ENCODE measurements around the gene GUCA2B. TPM values are rescaled to one million over a fixed set of nuclear protein-coding genes. Genes with fewer than 3 reads are reported as not detected.
A peak's percentile ranks its signal among the peaks of the same experiment; 100 is the strongest.

Gene GUCA2B
- total and polyA plus RNA-seq, 4 donors: 1.2 to 78.5 TPM; not detected in 2

DNA sequence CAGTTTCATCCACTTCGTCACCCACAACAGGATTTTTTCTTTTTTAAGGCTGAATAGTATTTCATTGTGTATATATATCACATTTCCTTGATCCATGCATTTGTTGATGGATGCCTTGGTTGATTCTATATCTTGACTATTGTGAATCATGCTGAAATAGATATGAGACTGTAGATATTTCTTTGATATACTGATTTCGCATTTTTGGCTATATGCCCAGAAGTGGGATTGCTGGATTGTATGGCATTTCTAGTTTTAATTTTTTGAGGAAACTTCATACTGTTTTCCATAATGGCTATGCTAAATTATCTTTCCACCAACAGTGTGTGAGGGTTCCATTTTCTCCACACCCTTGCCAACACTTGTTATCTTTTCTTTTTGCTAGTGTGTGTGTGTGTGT, 5.0 kb downstream of the GUCA2B start:
- intact Hi-C loops (cut with DNase I): no loop called here
- WGBS, 2 donors: 36 to 43% methylated on average over 2 of the region's 2 CpGs
- no peak for DNase-seq
- Histone ChIP-seq H3K9me3 (ENCODE audit: control insufficient read depth, low read length) (peaks cover 4% of the 10 kb centered on the region), H3K27me3 (ENCODE audit: control insufficient read depth in 1 of 2, insufficient read depth in 2 of 2, low read length in 1 of 2) (no peaks in the 10 kb centered on the region), H3K27ac (ENCODE audit: low read depth in 1 of 2, low read length in 2 of 2) (no peak overlapping the region), H3K36me3 (ENCODE audit: control insufficient read depth in 1 of 2, insufficient read depth in 2 of 2, low read length in 1 of 2) (no peaks in the 10 kb centered on the region), H3K4me1 (ENCODE audit: control insufficient read depth in 1 of 2, insufficient read depth in 2 of 2, low read length in 2 of 2) (no peaks in the 10 kb centered on the region), H3K4me3 (ENCODE audit: low read length in 2 of 2) (no peak overlapping the region)
- ATAC-seq (ENCODE audit: low FRiP score): no peak

DNA sequence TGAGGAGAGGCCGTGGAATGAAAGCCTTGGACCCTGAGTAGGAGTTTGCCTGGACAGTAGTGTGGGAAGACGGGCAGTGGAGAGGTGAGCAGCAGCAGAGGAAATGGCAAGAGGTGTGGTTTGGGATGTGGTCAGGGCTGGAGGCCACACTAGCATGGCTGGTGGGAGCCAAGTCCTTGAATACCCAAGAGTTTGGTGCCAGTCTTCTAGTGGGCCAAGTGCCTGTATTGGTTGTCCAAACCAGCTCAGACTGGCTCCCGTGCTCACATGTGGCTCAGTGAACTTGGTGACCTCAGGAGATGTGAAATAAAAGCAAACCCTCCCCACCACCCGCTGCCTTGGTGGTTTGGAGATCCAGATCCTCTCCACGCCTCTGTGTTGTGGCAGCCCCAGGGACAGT, 9.0 kb downstream of the GUCA2B start:
- WGBS, 2 donors: 83 to 85% methylated on average over 5 of the region's 5 CpGs
- ATAC-seq (ENCODE audit: low FRiP score): no peak
- no peaks in the 10 kb centered on the region for H3K27me3 ChIP-seq (ENCODE audit: control insufficient read depth in 1 of 2, insufficient read depth in 2 of 2, low read length in 1 of 2)
- no peaks in the 10 kb centered on the region for H3K36me3 ChIP-seq (ENCODE audit: control insufficient read depth in 1 of 2, insufficient read depth in 2 of 2, low read length in 1 of 2)
- no peak overlapping the region for H3K27ac ChIP-seq (ENCODE audit: low read depth in 1 of 2, low read length in 2 of 2)
- H3K4me1 ChIP-seq (ENCODE audit: control insufficient read depth in 1 of 2, insufficient read depth in 2 of 2, low read length in 2 of 2): no peaks in the 10 kb centered on the region
- intact Hi-C loops (cut with DNase I): no loop called here
- no peak for DNase-seq
- no peak overlapping the region for H3K4me3 ChIP-seq (ENCODE audit: low read length in 2 of 2)
- H3K9me3 ChIP-seq (ENCODE audit: control insufficient read depth, low read length): peaks cover 4% of the 10 kb centered on the region

DNA sequence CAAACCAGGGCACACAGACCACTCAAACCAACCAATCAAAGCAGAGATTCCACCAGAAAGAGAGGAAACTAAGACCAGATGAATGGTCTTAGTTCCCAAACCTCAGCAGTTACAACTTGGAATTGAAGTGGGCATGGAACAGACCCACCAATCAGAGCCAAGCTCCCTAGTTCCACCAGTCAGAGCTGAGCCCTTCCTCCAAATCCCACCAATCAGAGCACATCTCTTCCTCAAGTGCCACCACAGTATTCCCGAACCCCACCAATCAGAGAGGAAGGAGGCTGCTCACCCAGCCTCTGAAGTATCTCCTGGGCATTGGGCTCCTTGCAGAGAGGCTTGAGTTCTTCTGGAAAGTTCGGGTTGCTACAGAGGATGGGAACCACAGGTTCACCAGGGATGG, 9.9 kb downstream of the GUCA2B start:
- Histone ChIP-seq H3K27me3 (ENCODE audit: control insufficient read depth in 1 of 2, insufficient read depth in 2 of 2, low read length in 1 of 2) (no peaks in the 10 kb centered on the region), H3K27ac (ENCODE audit: low read depth in 1 of 2, low read length in 2 of 2) (no peak overlapping the region), H3K9me3 (ENCODE audit: control insufficient read depth, low read length) (peaks cover 4% of the 10 kb centered on the region), H3K36me3 (ENCODE audit: control insufficient read depth in 1 of 2, insufficient read depth in 2 of 2, low read length in 1 of 2) (no peaks in the 10 kb centered on the region), H3K4me1 (ENCODE audit: control insufficient read depth in 1 of 2, insufficient read depth in 2 of 2, low read length in 2 of 2) (no peaks in the 10 kb centered on the region), H3K4me3 (ENCODE audit: low read length in 2 of 2) (no peak overlapping the region)
- WGBS, 2 donors: 90% methylated on average over 2 of the region's 2 CpGs
- no peak for ATAC-seq (ENCODE audit: low FRiP score)
- DNase-seq: no peak
- intact Hi-C loops (cut with DNase I): no loop called here

DNA sequence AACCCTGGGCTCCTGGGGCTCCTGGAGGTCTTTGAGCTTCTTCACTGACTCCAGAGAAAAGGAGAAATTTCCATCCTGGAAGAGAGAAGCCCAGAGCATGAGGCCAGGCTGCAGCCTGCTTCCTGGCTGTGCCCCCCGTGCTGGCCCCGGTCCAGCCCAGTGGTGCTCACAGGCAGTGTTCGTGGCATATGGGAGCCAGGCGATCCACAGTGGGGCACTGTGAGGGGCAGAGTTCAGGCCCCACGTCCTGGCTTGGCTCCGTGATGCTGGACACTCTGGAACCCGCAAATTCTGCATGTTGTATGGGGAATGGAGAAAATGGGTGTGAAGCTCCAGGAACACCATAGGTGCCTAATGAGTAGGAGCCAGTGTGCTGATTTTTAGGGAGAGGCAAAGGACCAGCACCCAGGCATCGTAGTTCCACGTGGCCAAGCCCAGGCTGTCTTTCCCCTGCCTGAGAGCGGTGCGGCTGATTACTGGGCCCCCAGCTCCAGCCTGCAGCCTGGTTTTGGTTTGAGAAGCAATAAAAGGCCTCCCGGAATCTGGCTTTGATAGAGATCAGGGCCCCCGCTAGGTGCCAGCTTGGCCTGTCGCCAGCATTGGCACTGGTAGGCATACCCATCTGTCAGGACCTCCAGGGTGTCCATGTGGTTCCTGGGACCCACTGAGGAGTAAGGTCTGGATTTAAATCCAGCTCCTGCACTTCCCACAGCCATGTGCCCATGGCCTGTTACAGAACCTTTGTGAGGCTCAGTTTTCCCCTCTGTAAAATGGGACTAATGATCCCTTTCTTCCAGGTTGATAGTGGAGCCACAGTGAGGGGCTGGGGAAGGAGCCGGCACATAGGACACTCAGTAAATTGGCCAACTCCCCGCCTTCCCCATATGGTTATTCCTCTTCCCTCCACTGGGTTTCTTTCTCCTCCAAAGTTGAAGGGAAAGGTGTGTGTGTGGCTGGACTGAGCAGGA, 10.6 kb downstream of the GUCA2B start:
- no peaks in the 10 kb centered on the region for H3K36me3 ChIP-seq (ENCODE audit: control insufficient read depth in 1 of 2, insufficient read depth in 2 of 2, low read length in 1 of 2)
- intact Hi-C loops (cut with DNase I): no loop called here
- H3K4me3 ChIP-seq (ENCODE audit: low read length in 2 of 2): no peak overlapping the region
- H3K27ac ChIP-seq (ENCODE audit: low read depth in 1 of 2, low read length in 2 of 2): no peak overlapping the region
- no peaks in the 10 kb centered on the region for H3K27me3 ChIP-seq (ENCODE audit: control insufficient read depth in 1 of 2, insufficient read depth in 2 of 2, low read length in 1 of 2)
- WGBS, 2 donors: 73 to 78% methylated on average over 16 of the region's 16 CpGs
- no peaks in the 10 kb centered on the region for H3K4me1 ChIP-seq (ENCODE audit: control insufficient read depth in 1 of 2, insufficient read depth in 2 of 2, low read length in 2 of 2)
- DNase-seq (no peak), ATAC-seq (ENCODE audit: low FRiP score) (no peak)
- peaks cover 4% of the 10 kb centered on the region for H3K9me3 ChIP-seq (ENCODE audit: control insufficient read depth, low read length)

DNA sequence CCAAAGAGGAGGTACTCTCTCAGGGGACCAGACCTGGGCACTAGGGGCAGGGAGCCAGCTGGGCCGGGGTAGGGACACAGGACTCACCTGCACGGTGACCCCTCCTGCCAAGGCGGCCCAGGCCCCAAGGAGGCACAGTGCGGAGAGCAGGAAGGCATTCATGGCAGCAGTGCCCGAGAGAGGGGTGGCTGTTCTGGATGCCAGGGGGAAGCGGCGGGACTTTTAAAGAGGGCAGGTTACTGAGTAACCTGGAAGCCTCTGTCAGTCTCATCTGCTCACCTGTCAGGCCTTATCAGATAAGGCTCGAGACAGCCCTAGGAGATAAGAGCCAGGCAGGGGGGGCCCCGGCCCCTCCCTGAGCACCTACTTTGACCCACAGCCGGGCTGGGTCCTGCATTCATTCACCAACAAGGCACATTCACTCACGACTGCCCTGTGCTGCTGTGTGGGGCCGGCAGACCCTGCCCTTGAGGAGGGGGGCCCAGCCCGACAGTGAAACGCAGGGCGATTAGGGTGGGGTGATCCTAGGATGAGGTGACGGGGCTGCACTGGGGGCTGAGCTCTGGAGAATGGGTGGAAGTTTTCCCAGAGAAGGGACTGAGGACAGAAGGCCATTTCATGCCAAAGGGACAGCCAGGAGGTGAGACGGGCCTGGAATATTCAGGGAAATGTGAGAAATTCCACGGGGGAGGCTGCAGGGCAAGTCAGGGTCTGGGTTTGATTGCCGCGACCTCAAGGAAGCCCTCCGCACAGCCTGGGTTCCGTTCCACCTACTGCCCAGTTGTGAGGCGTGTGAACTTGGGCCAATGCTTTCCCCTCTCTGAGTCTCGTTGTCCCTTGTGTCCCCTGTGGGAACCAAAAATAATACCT, 11.6 kb downstream of the GUCA2B start, which contains the start of gene GUCA2A:
Gene GUCA2A (minus strand): TSS at position 195 of the 870 bp plus-strand sequence. CDS start 33 bp downstream, at position 162.
- peak; percentile 4 for ATAC-seq (ENCODE audit: low FRiP score)
- Histone ChIP-seq H3K4me3 (ENCODE audit: low read length in 2 of 2) (no peak within 1 kb of the TSS), H3K4me1 (ENCODE audit: control insufficient read depth in 1 of 2, insufficient read depth in 2 of 2, low read length in 2 of 2) (no peaks in the 10 kb centered on the region), H3K27me3 (ENCODE audit: control insufficient read depth in 1 of 2, insufficient read depth in 2 of 2, low read length in 1 of 2) (no peaks in the 10 kb centered on the region), H3K9me3 (ENCODE audit: control insufficient read depth, low read length) (peaks cover 4% of the 10 kb centered on the region), H3K36me3 (ENCODE audit: control insufficient read depth in 1 of 2, insufficient read depth in 2 of 2, low read length in 1 of 2) (no peaks in the 10 kb centered on the region), H3K27ac (ENCODE audit: low read depth in 1 of 2, low read length in 2 of 2) (no peak within 1 kb of the TSS)
- intact Hi-C loops (cut with DNase I): no loop called here
- DNase-seq: peak; percentile 46 to 76
- WGBS, 2 donors: 85 to 88% methylated on average over 24 of the region's 24 CpGs

DNA sequence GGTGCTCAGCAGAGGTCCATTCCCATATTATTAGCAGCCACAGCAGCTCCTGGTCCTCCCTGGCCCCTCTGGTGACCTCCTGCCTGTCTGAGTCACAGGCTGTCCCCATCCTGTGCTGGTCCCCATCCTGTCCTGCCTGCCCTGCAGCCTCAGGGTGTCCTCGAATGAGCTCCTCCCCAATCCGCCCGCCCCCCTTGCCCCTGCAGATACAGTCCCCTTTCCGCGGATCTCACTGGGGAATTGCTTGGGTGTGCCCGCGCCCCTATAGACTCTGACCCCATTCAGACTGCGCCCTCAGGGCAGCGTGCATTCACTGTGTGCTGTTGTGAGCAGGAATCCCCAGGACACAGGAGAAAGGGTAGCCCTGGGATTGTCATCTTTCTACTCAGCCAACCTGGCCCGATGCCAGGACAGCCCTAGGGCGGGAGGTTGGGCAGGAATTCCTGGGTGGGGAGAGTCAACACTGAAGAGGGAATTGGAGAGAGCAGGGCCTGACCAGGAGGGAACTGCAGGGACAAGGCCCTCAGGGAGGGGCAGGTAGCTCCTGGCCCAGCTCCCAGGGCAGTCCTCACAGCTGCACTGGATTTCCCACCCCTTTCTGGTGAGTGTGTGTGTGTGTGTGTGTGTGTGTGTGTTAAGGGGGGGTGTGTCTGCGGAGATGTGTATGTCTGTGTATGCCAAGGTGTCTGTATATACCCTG, 12.5 kb downstream of the GUCA2B start:
- Histone ChIP-seq H3K4me1 (ENCODE audit: control insufficient read depth in 1 of 2, insufficient read depth in 2 of 2, low read length in 2 of 2) (no peaks in the 10 kb centered on the region), H3K36me3 (ENCODE audit: control insufficient read depth in 1 of 2, insufficient read depth in 2 of 2, low read length in 1 of 2) (no peaks in the 10 kb centered on the region), H3K4me3 (ENCODE audit: low read length in 2 of 2) (no peak overlapping the region), H3K9me3 (ENCODE audit: control insufficient read depth, low read length) (peaks cover 4% of the 10 kb centered on the region), H3K27ac (ENCODE audit: low read depth in 1 of 2, low read length in 2 of 2) (no peak overlapping the region), H3K27me3 (ENCODE audit: control insufficient read depth in 1 of 2, insufficient read depth in 2 of 2, low read length in 1 of 2) (no peaks in the 10 kb centered on the region)
- WGBS, 2 donors: 54 to 55% methylated on average over 12 of the region's 12 CpGs
- DNase-seq (peak; percentile 48 to 76), ATAC-seq (ENCODE audit: low FRiP score) (peak; percentile 17)
- intact Hi-C loops (cut with DNase I): no loop called here

DNA sequence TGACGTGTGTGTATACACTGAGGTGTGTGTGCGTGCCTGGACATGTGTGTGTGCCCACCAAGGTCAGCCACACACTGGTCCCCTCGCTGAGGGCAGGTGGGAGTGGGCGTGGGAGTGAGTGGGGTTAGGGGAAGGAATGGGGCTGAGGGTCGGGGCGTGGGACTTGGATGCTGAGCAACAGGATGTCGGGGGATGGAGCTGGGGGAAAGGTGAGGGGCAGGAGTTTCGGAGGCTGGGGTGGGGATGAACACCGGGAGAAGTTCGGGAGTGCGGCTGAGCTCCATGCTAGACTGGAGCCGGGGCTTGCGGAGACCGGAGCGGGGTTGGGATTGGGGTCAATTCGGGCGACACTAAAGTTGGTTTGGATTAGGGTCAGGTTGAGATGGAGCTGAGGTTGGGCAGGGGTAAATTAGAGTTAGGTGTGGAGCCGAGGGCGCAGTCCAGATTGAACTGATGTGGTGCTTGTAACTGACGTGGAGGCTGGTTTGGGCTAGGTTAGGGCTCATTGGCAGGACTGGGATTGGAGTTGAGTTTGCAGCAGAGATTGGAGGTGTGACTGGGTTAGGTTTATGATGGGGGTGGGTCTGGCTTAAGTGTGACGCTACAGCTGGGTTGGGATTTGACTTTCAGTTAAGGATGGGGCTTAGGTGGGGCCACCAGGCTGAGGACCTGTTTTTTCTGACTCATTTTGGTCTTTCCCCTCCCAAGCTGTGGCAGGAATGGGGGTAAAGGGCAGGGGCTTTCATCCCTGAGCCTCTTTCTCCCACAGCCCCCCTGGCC, 14.6 kb downstream of the GUCA2B start:
- Histone ChIP-seq H3K27me3 (ENCODE audit: control insufficient read depth in 1 of 2, insufficient read depth in 2 of 2, low read length in 1 of 2) (no peaks in the 10 kb centered on the region), H3K27ac (ENCODE audit: low read depth in 1 of 2, low read length in 2 of 2) (no peak overlapping the region), H3K4me3 (ENCODE audit: low read length in 2 of 2) (no peak overlapping the region), H3K9me3 (ENCODE audit: control insufficient read depth, low read length) (no peaks in the 10 kb centered on the region), H3K4me1 (ENCODE audit: control insufficient read depth in 1 of 2, insufficient read depth in 2 of 2, low read length in 2 of 2) (no peaks in the 10 kb centered on the region), H3K36me3 (ENCODE audit: control insufficient read depth in 1 of 2, insufficient read depth in 2 of 2, low read length in 1 of 2) (no peaks in the 10 kb centered on the region)
- DNase-seq (no peak), ATAC-seq (ENCODE audit: low FRiP score) (no peak)
- 86 to 87% methylated on average over 21 of the region's 21 CpGs for WGBS, 2 donors
- intact Hi-C loops (cut with DNase I): no loop called here

DNA sequence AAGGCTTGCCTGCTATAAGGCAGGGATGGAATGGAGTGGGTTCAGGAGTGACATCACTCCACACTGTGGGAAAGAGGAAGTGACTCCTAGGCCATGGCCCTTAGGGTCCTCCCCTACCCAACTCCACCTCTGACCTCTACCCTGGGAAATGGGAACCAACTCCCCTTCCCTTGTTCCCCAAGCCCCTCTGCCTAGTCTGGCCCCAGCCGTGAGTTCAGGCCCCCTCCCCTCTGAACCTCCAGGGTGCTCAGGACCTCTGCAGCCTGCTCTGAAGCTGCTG, 15.1 kb downstream of the GUCA2B start:
- no peak for DNase-seq
- 88 to 100% methylated on average over 1 of the region's 1 CpG for WGBS, 2 donors
- Histone ChIP-seq H3K27ac (ENCODE audit: low read depth in 1 of 2, low read length in 2 of 2) (no peak overlapping the region), H3K4me3 (ENCODE audit: low read length in 2 of 2) (no peak overlapping the region), H3K9me3 (ENCODE audit: control insufficient read depth, low read length) (no peaks in the 10 kb centered on the region), H3K27me3 (ENCODE audit: control insufficient read depth in 1 of 2, insufficient read depth in 2 of 2, low read length in 1 of 2) (no peaks in the 10 kb centered on the region), H3K4me1 (ENCODE audit: control insufficient read depth in 1 of 2, insufficient read depth in 2 of 2, low read length in 2 of 2) (no peaks in the 10 kb centered on the region), H3K36me3 (ENCODE audit: control insufficient read depth in 1 of 2, insufficient read depth in 2 of 2, low read length in 1 of 2) (no peaks in the 10 kb centered on the region)
- intact Hi-C loops (cut with DNase I): no loop called here
- ATAC-seq (ENCODE audit: low FRiP score): no peak

Measured in aorta (tissue), 5 donors.